ENCODE measurements around the gene FBXW2.
"Not testable (repeated sequence)": the region's sequence is repeated elsewhere in the genome, so short reads cannot be mapped to it uniquely, and the experiment has no call there.

The FBXW2 gene

GRCh38 chr9:120792898-120793765 is at the start of gene FBXW2:
Gene FBXW2 (minus strand): TSS chr9:120793416. CDS start chr9:120788258, 5,158 bp downstream.
- in situ Hi-C loops (cut with MboI; ENCODE audit: low sequenced_read_pairs): no loop called here

GRCh38 chr9:120841930-120842684 is 48.9 kb upstream of the FBXW2 start:
- in situ Hi-C loops (cut with MboI; ENCODE audit: low sequenced_read_pairs): no loop called here

- in situ Hi-C loops (cut with MboI; ENCODE audit: low sequenced_read_pairs): no loop called here
Observed at GRCh38 chr9:120839146-120839545, 45.9 kb upstream of the FBXW2 start.

GRCh38 chr9:120837921-120838320 is 44.7 kb upstream of the FBXW2 start:
- in situ Hi-C loops (cut with MboI; ENCODE audit: low sequenced_read_pairs): no loop called here

GRCh38 chr9:120833325-120833724 is 40.1 kb upstream of the FBXW2 start:
- in situ Hi-C loops (cut with MboI; ENCODE audit: low sequenced_read_pairs): no loop called here

GRCh38 chr9:120832807-120833206 is 39.6 kb upstream of the FBXW2 start:
- in situ Hi-C loops (cut with MboI; ENCODE audit: low sequenced_read_pairs): no loop called here

- in situ Hi-C loops (cut with MboI; ENCODE audit: low sequenced_read_pairs): no loop called here
Observed at GRCh38 chr9:120830865-120831264, 37.6 kb upstream of the FBXW2 start.

- in situ Hi-C loops (cut with MboI; ENCODE audit: low sequenced_read_pairs): no loop called here
Observed at GRCh38 chr9:120830151-120830550, 36.9 kb upstream of the FBXW2 start.

- in situ Hi-C loops (cut with MboI; ENCODE audit: low sequenced_read_pairs): no loop called here
Observed at GRCh38 chr9:120829650-120830049, 36.4 kb upstream of the FBXW2 start.

- in situ Hi-C loops (cut with MboI; ENCODE audit: low sequenced_read_pairs): no loop called here
Observed at GRCh38 chr9:120820095-120820494, 26.9 kb upstream of the FBXW2 start.

GRCh38 chr9:120818595-120818994 is 25.4 kb upstream of the FBXW2 start:
- in situ Hi-C loops (cut with MboI; ENCODE audit: low sequenced_read_pairs): no loop called here

GRCh38 chr9:120815075-120815474 is 21.9 kb upstream of the FBXW2 start:
- in situ Hi-C loops (cut with MboI; ENCODE audit: low sequenced_read_pairs): no loop called here

- in situ Hi-C loops (cut with MboI; ENCODE audit: low sequenced_read_pairs): no loop called here
Observed at GRCh38 chr9:120808931-120809330, 15.7 kb upstream of the FBXW2 start.

- in situ Hi-C loops (cut with MboI; ENCODE audit: low sequenced_read_pairs): no loop called here
Observed at GRCh38 chr9:120807607-120808379, 14.6 kb upstream of the FBXW2 start.

- in situ Hi-C loops (cut with MboI; ENCODE audit: low sequenced_read_pairs): not testable (repeated sequence)
Observed at GRCh38 chr9:120804784-120805363, 11.7 kb upstream of the FBXW2 start.

GRCh38 chr9:120801441-120801840 is 8.2 kb upstream of the FBXW2 start:
- in situ Hi-C loops (cut with MboI; ENCODE audit: low sequenced_read_pairs): no loop called here

- in situ Hi-C loops (cut with MboI; ENCODE audit: low sequenced_read_pairs): no loop called here
Observed at GRCh38 chr9:120791161-120791560, 2.1 kb downstream of the FBXW2 start.

- in situ Hi-C loops (cut with MboI; ENCODE audit: low sequenced_read_pairs): no loop called here
Observed at GRCh38 chr9:120787933-120788332, 5.3 kb downstream of the FBXW2 start.

GRCh38 chr9:120783602-120784047 is 9.6 kb downstream of the FBXW2 start:
- in situ Hi-C loops (cut with MboI; ENCODE audit: low sequenced_read_pairs): no loop called here

GRCh38 chr9:120781236-120781635 is 12.0 kb downstream of the FBXW2 start:
- in situ Hi-C loops (cut with MboI; ENCODE audit: low sequenced_read_pairs): no loop called here

- in situ Hi-C loops (cut with MboI; ENCODE audit: low sequenced_read_pairs): no loop called here
Observed at GRCh38 chr9:120780367-120780766, 12.8 kb downstream of the FBXW2 start.
